Prostate gland (tissue), 2 donors: ENCODE measurements around the gene PPP1R10. TPM values are rescaled to one million over a fixed set of nuclear protein-coding genes. Genes with fewer than 3 reads are reported as not detected.
"Not testable (repeated sequence)": the region's sequence is repeated elsewhere in the genome, so short reads cannot be mapped to it uniquely, and the experiment has no call there.

ENCODE experiments used
- DNase-seq: peaks from one replicate; pipeline ENCODE4 v3.0.0-alpha.2; 2019; ENCODE audit warnings: low spot score
- H3K27ac ChIP-seq, 2 donors: fragments of 200-600 bp; sonication (generic); 2 replicates each; pipeline ENCODE4 v1.5.1; 2017 to 2019
- H3K27me3 ChIP-seq: fragments of 200-600 bp; sonication (generic); replicated peaks from 2 replicates; pipeline ENCODE4 v1.5.1; 2019; ENCODE audit not compliant: insufficient read depth
- H3K36me3 ChIP-seq, 2 donors: fragments of 200-600 bp; sonication (generic); 1 replicate in 1 of 2; 2 replicates in 1 of 2; pipeline versions ENCODE4 v1.5.1 to v1.8.1; 2017 to 2019
- H3K4me1 ChIP-seq: fragments of 200-600 bp; sonication (generic); replicated peaks from 2 replicates; pipeline ENCODE4 v1.5.1; 2019
- H3K4me3 ChIP-seq, 2 donors: fragments of 200-600 bp; sonication (generic); 2 replicates each; pipeline ENCODE4 v1.5.1; 2017 to 2019
- H3K9me3 ChIP-seq: fragments of 200-600 bp; sonication (generic); 2 replicates; pipeline ENCODE4 v1.5.1; 2017
- CTCF ChIP-seq, 4 experiments: fragments of 200-600 bp in 2 of 4; fragments of 450-650 bp in 2 of 4; sonication (generic) in 2 of 4; IDR thresholded peaks; 1 replicate in 3 of 4; 2 replicates in 1 of 4; pipeline ENCODE4 v1.5.1; 2016 to 2019; ENCODE audit warnings: antibody characterized with exemption in 4 of 4, mild to moderate bottlenecking in 2 of 4, moderate library complexity in 2 of 4
- POLR2A ChIP-seq: fragments of 450-650 bp; IDR thresholded peaks from one replicate; pipeline ENCODE4 v1.6.1; 2016; ENCODE audit warnings: antibody characterized with exemption, mild to moderate bottlenecking
- POLR2AphosphoS5 ChIP-seq: sonication (generic); formaldehyde crosslinking; IDR thresholded peaks from one replicate; pipeline ENCODE4 v1.6.1; 2017; ENCODE audit warnings: antibody characterized with exemption
- WGBS: methylation state at CpG from one replicate; pipeline ENCODE4 v1.1.5; 2018; 5-methylcytosine and 5-hydroxymethylcytosine counted together
- intact Hi-C: fragments of 100-400 bp; cut with DNase I; formaldehyde crosslinking; loops from one replicate; pipeline ENCODE4 v1.14.2; 2022
- total RNA-seq, 2 donors: library from RNA; depleted of rRNA; stranded (reverse); fragments of >200 nt; gene quantifications; one replicate each; pipeline ENCODE4 v1.1.0, GENCODE V29; 2016

PPP1R10 gene
- 10 to 100 TPM; 40.0 to 51.0 TPM for total RNA-seq

- H3K4me3 ChIP-seq = peak within 1 kb of the TSS; percentile 54 to 89
- under 1% methylated on average over 40 of the region's 40 CpGs for WGBS
- peaks cover 8 to 12% of the 10 kb centered on the region in 2 donors for H3K36me3 ChIP-seq
- intact Hi-C loops = loop anchor here (2.0 to 5.0 kb wide), 2 partner anchors 70 to 104 kb away; partner anchors contain the start of genes PPP1R18 and TUBB
- no peaks in the 10 kb centered on the region for H3K9me3 ChIP-seq
- H3K27ac ChIP-seq = peak within 1 kb of the TSS; percentile 95 to 99
- no peaks in the 10 kb centered on the region for H3K27me3 ChIP-seq
- peak; percentile 96 for TF ChIP-seq POLR2AphosphoS5
- peak; percentile 97 for TF ChIP-seq POLR2A
- no peak for TF ChIP-seq CTCF (IDR thresholded peaks at IDR 0.05)
- DNase-seq = peak; percentile 99
- peaks cover 5% of the 10 kb centered on the region for H3K4me1 ChIP-seq
Observed at GRCh38 chr6:30616811-30617564, at the start of gene PPP1R10. PPP1R10 (minus strand) TSS chr6:30617243; CDS start chr6:30609944, 7,299 bp downstream.

GRCh38 chr6:30666300-30666699, 49.3 kb upstream of the PPP1R10 start:
- intact Hi-C loops = not testable (repeated sequence)
- H3K36me3 ChIP-seq = peaks cover 27 to 39% of the 10 kb centered on the region in 2 donors
- 88% methylated on average over 2 of the region's 2 CpGs for WGBS

GRCh38 chr6:30664994-30665767, 48.1 kb upstream of the PPP1R10 start:
- Histone ChIP-seq H3K36me3 (peaks cover 29 to 33% of the 10 kb centered on the region in 2 donors), H3K9me3 (no peaks in the 10 kb centered on the region), H3K27me3 (no peaks in the 10 kb centered on the region), H3K4me1 (no peaks in the 10 kb centered on the region), H3K27ac (no peak overlapping the region), H3K4me3 (no peak overlapping the region)
- DNase-seq = no peak
- TF ChIP-seq CTCF (IDR thresholded peaks at IDR 0.05) (no peak), POLR2A (no peak), POLR2AphosphoS5 (no peak)
- WGBS = 92% methylated on average over 34 of the region's 34 CpGs
- intact Hi-C loops = no loop called here

More at GRCh38 chr6:30666300-30666699, 49.3 kb upstream of the PPP1R10 start:
- not testable (repeated sequence) for DNase-seq, H3K9me3 ChIP-seq, H3K4me3 ChIP-seq, H3K27ac ChIP-seq, H3K4me1 ChIP-seq, H3K27me3 ChIP-seq

GRCh38 chr6:30657922-30658321, 40.9 kb upstream of the PPP1R10 start:
- WGBS = 96% methylated on average over 5 of the region's 5 CpGs
- H3K4me3 ChIP-seq, DNase-seq, H3K4me1 ChIP-seq, H3K27me3 ChIP-seq, intact Hi-C loops, H3K27ac ChIP-seq, H3K9me3 ChIP-seq: not testable (repeated sequence)
- peaks cover 28 to 56% of the 10 kb centered on the region in 2 donors for H3K36me3 ChIP-seq

- Histone ChIP-seq H3K36me3 (peaks cover 28 to 51% of the 10 kb centered on the region in 2 donors), H3K4me1 (no peaks in the 10 kb centered on the region), H3K9me3 (no peaks in the 10 kb centered on the region), H3K27me3 (no peaks in the 10 kb centered on the region), H3K27ac (no peak overlapping the region), H3K4me3 (no peak overlapping the region)
- DNase-seq = no peak
- TF ChIP-seq CTCF (IDR thresholded peaks at IDR 0.05) (no peak), POLR2AphosphoS5 (no peak), POLR2A (no peak)
- intact Hi-C loops = no loop called here
Observed at GRCh38 chr6:30657454-30657853, 40.4 kb upstream of the PPP1R10 start.
